Mesenchymal stem cell (in vitro differentiated cells and primary cell): ENCODE data around the gene GTF3C2.

Experiments
- DNase-seq: peaks from one replicate; pipeline ENCODE4 v3.0.0-alpha.2; 2013
- H2AFZ ChIP-seq: one replicate; pipeline ENCODE4 v1.6.1; 2013; ENCODE audit warnings: low read depth, mild to moderate bottlenecking, control low read depth, inconsistent platforms, low read length, moderate library complexity
- H2AK5ac ChIP-seq: 2 replicates; pipeline ENCODE4 v1.6.1; 2013; ENCODE audit warnings: low read length, moderate library complexity, mild to moderate bottlenecking, inconsistent platforms; ENCODE audit not compliant: severe bottlenecking
- H2BK120ac ChIP-seq: one replicate; pipeline ENCODE4 v1.6.1; 2013; ENCODE audit warnings: low read depth, mild to moderate bottlenecking, inconsistent platforms, low read length, moderate library complexity
- H2BK12ac ChIP-seq, 2 experiments: one replicate each; pipeline ENCODE4 v1.6.1; 2013; ENCODE audit warnings: inconsistent platforms in 2 of 2, low read length in 2 of 2, mild to moderate bottlenecking in 2 of 2, moderate library complexity in 2 of 2, control low read depth in 1 of 2
- H2BK15ac ChIP-seq: one replicate; pipeline ENCODE4 v1.6.1; 2013; ENCODE audit warnings: mild to moderate bottlenecking, low read depth, inconsistent platforms; ENCODE audit not compliant: poor library complexity, severe bottlenecking
- H2BK5ac ChIP-seq: 2 replicates; pipeline ENCODE4 v1.6.1; 2013; ENCODE audit warnings: low read depth, mild to moderate bottlenecking, low read length, control low read depth, inconsistent platforms; ENCODE audit not compliant: poor library complexity, severe bottlenecking
- H3K14ac ChIP-seq, 2 experiments: one replicate each; pipeline ENCODE4 v1.6.1; 2013; ENCODE audit warnings: inconsistent platforms in 2 of 2, low read length in 2 of 2, control low read depth in 1 of 2, mild to moderate bottlenecking in 1 of 2, moderate library complexity in 1 of 2
- H3K18ac ChIP-seq, 2 experiments: one replicate each; pipeline ENCODE4 v1.6.1; 2013; ENCODE audit warnings: inconsistent platforms in 2 of 2, low read length in 2 of 2, control low read depth in 1 of 2, low read depth in 1 of 2, mild to moderate bottlenecking in 1 of 2
- H3K23ac ChIP-seq, 2 experiments: one replicate each; pipeline ENCODE4 v1.6.1; 2013; ENCODE audit warnings: inconsistent platforms in 2 of 2, low read length in 2 of 2, mild to moderate bottlenecking in 2 of 2, moderate library complexity in 2 of 2, control low read depth in 1 of 2
- H3K27ac ChIP-seq: 2 replicates; pipeline ENCODE4 v1.5.1; 2013; ENCODE audit warnings: mild to moderate bottlenecking, moderate library complexity, low read length, control low read depth, inconsistent platforms; ENCODE audit not compliant: poor library complexity, severe bottlenecking
- H3K27me3 ChIP-seq, 2 experiments: 2 replicates each; pipeline versions ENCODE4 v1.6.1 to v1.7.0; 2013; ENCODE audit warnings: low read length in 2 of 2, mild to moderate bottlenecking in 2 of 2, moderate library complexity in 2 of 2, control low read depth in 1 of 2, inconsistent platforms in 1 of 2; ENCODE audit not compliant: control insufficient read depth in 1 of 2, insufficient read depth in 1 of 2
- H3K36me3 ChIP-seq, 2 experiments: 2 replicates each; pipeline versions ENCODE4 v1.6.1 to v1.7.0; 2013; ENCODE audit warnings: low read length in 2 of 2, control low read depth in 1 of 2, inconsistent platforms in 1 of 2, low read depth in 1 of 2, mild to moderate bottlenecking in 1 of 2; ENCODE audit not compliant: insufficient read depth in 2 of 2, control insufficient read depth in 1 of 2
- H3K4ac ChIP-seq, 2 experiments: one replicate each; pipeline ENCODE4 v1.6.1; 2013; ENCODE audit warnings: inconsistent platforms in 2 of 2, low read length in 2 of 2, mild to moderate bottlenecking in 2 of 2, moderate library complexity in 2 of 2, control low read depth in 1 of 2, low read depth in 1 of 2
- H3K4me1 ChIP-seq: 2 replicates; pipeline ENCODE4 v1.6.1; 2013; ENCODE audit warnings: low read depth, low read length, control low read depth; ENCODE audit not compliant: control insufficient read depth, insufficient read depth
- H3K4me2 ChIP-seq: 2 replicates; pipeline ENCODE4 v1.6.1; 2013; ENCODE audit warnings: low read length, mild to moderate bottlenecking, inconsistent platforms; ENCODE audit not compliant: poor library complexity, severe bottlenecking
- H3K4me3 ChIP-seq, 2 experiments: 2 replicates each; pipeline versions ENCODE4 v1.5.1 to v1.7.0; 2013; ENCODE audit warnings: low read length in 2 of 2, mild to moderate bottlenecking in 2 of 2, control low read depth in 1 of 2, low read depth in 1 of 2; ENCODE audit not compliant: insufficient read depth in 1 of 2
- H3K79me1 ChIP-seq: replicated peaks from 2 replicates; pipeline ENCODE4 v1.6.1; 2013; ENCODE audit warnings: mild to moderate bottlenecking, control low read depth, low read length, inconsistent platforms; ENCODE audit not compliant: poor library complexity, severe bottlenecking
- H3K9ac ChIP-seq: 2 replicates; pipeline ENCODE4 v1.7.0; 2013; ENCODE audit warnings: mild to moderate bottlenecking, low read length, moderate library complexity
- H3K9me3 ChIP-seq: 2 replicates; pipeline ENCODE4 v1.7.0; 2013; ENCODE audit warnings: mild to moderate bottlenecking, low read length; ENCODE audit not compliant: control insufficient read depth
- H4K8ac ChIP-seq: one replicate; pipeline ENCODE4 v1.6.1; 2013; ENCODE audit warnings: inconsistent platforms, mild to moderate bottlenecking, low read length, moderate library complexity
- H4K91ac ChIP-seq: one replicate; pipeline ENCODE4 v1.6.1; 2013; ENCODE audit warnings: mild to moderate bottlenecking, low read length, inconsistent platforms
- WGBS: methylation state at CpG from one replicate; pipeline ENCODE4 v1.1.7; 2013; ENCODE audit warnings: mixed read lengths; 5-methylcytosine and 5-hydroxymethylcytosine counted together

GTF3C2 gene

DNA sequence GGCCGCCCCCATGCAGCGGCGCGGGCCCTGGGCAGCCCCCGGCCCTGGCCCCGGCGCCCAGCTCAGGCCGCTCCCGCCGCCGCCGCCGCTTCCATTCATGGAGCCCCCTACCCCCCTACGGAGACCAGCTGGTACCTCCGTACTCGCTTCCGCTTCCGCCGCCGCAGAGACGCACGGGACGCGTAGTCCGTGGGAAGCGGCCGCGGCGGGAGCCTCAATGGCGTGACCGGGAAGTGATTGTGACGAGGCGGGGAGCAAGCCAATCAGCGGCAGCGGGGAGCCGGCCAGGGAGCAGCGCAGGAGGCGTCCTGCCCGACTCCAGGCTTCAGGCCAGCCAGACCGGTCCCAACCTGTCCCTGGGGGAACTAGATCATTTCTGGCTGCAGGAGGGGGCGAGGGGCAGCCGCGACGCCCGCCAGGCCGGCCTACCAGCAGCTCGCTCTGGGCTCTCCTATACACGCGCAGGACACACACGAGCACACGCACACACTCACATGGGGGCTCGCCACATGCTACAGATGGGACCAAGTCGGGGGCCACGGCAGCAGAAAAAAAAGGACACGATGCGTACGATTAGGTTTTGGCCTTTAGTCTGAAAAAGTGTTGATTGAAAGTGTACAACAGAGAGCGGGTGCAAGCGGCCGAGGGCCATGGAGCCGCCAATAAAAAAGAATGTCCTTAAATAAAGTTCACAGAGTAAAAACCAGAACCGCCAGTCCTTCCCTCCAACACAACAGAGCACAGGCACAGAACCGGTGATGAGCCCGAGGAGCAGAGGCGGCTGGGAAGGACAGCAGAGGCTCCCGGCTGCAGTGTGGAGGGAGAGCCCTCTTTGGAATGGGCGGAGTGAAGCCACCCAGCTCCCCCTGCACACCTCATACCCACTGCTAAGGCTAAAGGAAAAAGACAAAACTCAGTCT, 24.3 kb upstream of the GTF3C2 start, which contains the start of gene ZNF513:
Gene ZNF513, minus strand, starts transcription at position 109 of the 920 bp plus-strand sequence. CDS start 208 bp downstream, outside the sequence.
- H3K9ac ChIP-seq, result peak within 1 kb of the TSS; percentile 99
- H2AK5ac ChIP-seq, result peak within 1 kb of the TSS; percentile 43
- H3K79me1 ChIP-seq, result peaks cover 20% of the 10 kb centered on the region
- no peak within 1 kb of the TSS for H2BK5ac ChIP-seq
- DNase-seq, result peak; percentile 97
- H2BK15ac ChIP-seq, result peak within 1 kb of the TSS; percentile 61
- no peaks in the 10 kb centered on the region for H3K9me3 ChIP-seq
- peaks cover 21% of the 10 kb centered on the region for H3K4me1 ChIP-seq
- peak within 1 kb of the TSS; percentile 91 to 94 for H3K18ac ChIP-seq
- H3K4me2 ChIP-seq, result peak within 1 kb of the TSS; percentile 77
- H2BK120ac ChIP-seq, result peak within 1 kb of the TSS; percentile 92
- H3K36me3 ChIP-seq, result peaks cover 64 to 74% of the 10 kb centered on the region in 2 experiments
- peak within 1 kb of the TSS; percentile 70 to 95 for H3K4ac ChIP-seq
- no peak within 1 kb of the TSS for H2BK12ac ChIP-seq
- H3K14ac ChIP-seq, result peak within 1 kb of the TSS in 1 of 2 experiments; percentile 64
- peak within 1 kb of the TSS; percentile 76 to 95 for H3K4me3 ChIP-seq
- 34% methylated on average over 54 of the region's 67 CpGs for WGBS
- peak within 1 kb of the TSS; percentile 34 to 70 for H3K23ac ChIP-seq
- H3K27me3 ChIP-seq, result no peaks in the 10 kb centered on the region
- H4K91ac ChIP-seq, result peak within 1 kb of the TSS; percentile 79
- H4K8ac ChIP-seq, result peak within 1 kb of the TSS; percentile 95
- H2AFZ ChIP-seq, result peak within 1 kb of the TSS; percentile 91
- H3K27ac ChIP-seq, result peak within 1 kb of the TSS; percentile 67

DNA sequence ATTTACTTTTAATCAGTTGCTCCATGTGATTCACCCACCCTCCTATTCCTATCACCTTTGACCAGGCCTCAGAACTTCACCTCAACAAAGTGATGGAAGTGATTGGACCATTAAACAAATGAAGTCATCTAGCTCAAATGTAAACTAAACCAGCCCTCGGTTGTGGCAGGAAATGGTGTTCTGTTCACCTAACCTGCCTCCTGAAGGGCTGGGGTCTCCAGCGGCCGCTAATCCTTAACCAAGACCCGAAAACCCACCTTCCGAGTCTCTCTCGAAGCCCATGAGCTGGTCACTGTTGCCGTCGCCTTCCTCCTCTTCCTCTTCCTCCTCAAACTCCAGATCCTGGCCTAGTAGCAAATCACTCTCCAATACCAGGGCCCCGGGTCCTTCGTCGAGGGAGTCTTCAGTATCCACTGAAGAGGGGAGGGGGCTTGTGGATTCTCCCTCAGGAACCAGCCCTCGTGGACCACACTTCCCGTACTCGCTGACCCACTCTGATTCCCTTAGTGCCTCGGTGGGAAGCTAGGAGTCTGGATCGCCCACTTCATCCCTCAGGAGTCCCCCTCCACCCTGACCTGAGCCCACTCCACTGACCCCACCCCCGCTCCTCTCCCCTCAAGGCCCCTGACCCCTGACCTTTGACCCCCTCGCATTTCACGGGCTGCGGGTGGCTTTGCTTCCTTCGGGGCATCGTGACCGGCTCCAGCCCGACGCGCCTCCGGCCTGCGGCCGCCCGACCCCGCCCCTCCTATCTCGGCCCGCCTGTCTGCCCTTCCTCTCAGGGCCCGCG, 23.5 kb upstream of the GTF3C2 start:
- H2AFZ ChIP-seq, result no peak overlapping the region
- H3K27ac ChIP-seq, result peak overlapping the region; percentile 67
- H3K4ac ChIP-seq, result peak overlapping the region; percentile 33 to 70
- peak overlapping the region; percentile 82 for H4K8ac ChIP-seq
- peak overlapping the region; percentile 99 for H3K9ac ChIP-seq
- H3K23ac ChIP-seq, result peak overlapping the region in 1 of 2 experiments; percentile 70
- peaks cover 21% of the 10 kb centered on the region for H3K79me1 ChIP-seq
- H3K9me3 ChIP-seq, result no peaks in the 10 kb centered on the region
- H3K4me3 ChIP-seq, result peak overlapping the region; percentile 76 to 95
- no peak overlapping the region for H2BK5ac ChIP-seq
- peak overlapping the region; percentile 77 for H3K4me2 ChIP-seq
- peaks cover 71 to 74% of the 10 kb centered on the region in 2 experiments for H3K36me3 ChIP-seq
- no peaks in the 10 kb centered on the region for H3K27me3 ChIP-seq
- H3K4me1 ChIP-seq, result peaks cover 21% of the 10 kb centered on the region
- peak overlapping the region in 1 of 2 experiments; percentile 64 for H3K14ac ChIP-seq
- H2BK120ac ChIP-seq, result peak overlapping the region; percentile 92
- H3K18ac ChIP-seq, result peak overlapping the region; percentile 64 to 91
- peak overlapping the region; percentile 77 for H4K91ac ChIP-seq
- H2AK5ac ChIP-seq, result peak overlapping the region; percentile 43
- no peak overlapping the region for H2BK12ac ChIP-seq
- WGBS, result under 1% methylated on average over 30 of the region's 35 CpGs
- peak; percentile 82 for DNase-seq
- H2BK15ac ChIP-seq, result peak overlapping the region; percentile 61

DNA sequence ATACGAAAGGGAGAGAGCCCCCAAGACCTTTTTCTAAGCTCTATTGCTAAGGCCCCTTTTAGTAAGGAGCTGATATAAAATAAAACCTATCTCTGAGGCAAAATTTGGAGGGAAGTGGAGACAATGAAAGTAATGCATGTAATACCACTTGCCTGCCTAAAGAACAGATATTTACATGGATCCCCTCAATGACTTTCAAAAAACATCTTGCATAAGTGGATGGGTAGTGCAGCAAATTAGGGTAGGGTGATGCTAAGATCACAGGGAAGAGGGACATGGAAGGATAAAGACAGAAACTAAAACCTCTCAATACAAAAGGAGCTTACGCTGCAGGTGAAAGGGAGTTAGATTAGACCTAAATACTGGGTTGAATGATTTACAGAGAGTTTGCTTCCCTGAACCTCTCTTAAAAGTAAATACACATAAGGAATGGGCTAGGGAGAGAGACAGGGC, 22.8 kb upstream of the GTF3C2 start:
- Histone ChIP-seq H3K27ac (peak overlapping the region; percentile 67), H4K91ac (no peak overlapping the region), H3K4me2 (peak overlapping the region; percentile 77), H3K4ac (peak overlapping the region in 1 of 2 experiments; percentile 70), H3K79me1 (peaks cover 21% of the 10 kb centered on the region), H3K4me3 (peak overlapping the region in 1 of 2 experiments; percentile 95), H3K18ac (no peak overlapping the region), H2BK15ac (no peak overlapping the region), H2BK12ac (no peak overlapping the region), H3K27me3 (no peaks in the 10 kb centered on the region), H3K36me3 (peaks cover 71 to 74% of the 10 kb centered on the region in 2 experiments), H2AFZ (no peak overlapping the region), H2AK5ac (no peak overlapping the region), H3K23ac (no peak overlapping the region), H2BK5ac (no peak overlapping the region), H3K14ac (no peak overlapping the region), H4K8ac (no peak overlapping the region), H3K9me3 (no peaks in the 10 kb centered on the region), H3K9ac (peak overlapping the region; percentile 99), H2BK120ac (no peak overlapping the region), H3K4me1 (peaks cover 21% of the 10 kb centered on the region)
- no CpG with 5 or more reads among the region's 2 CpGs for WGBS
- DNase-seq, result no peak
